ENCODE data around the gene DOK5. TPM values are rescaled to one million over a fixed set of nuclear protein-coding genes. Genes with fewer than 3 reads are reported as not detected.

Gene DOK5
- total RNA-seq, 1 donor from 2014 or later: 0.74 TPM

GRCh38 chr20:54485631-54486030 is 10.2 kb downstream of the DOK5 start:
- H3K4me3 ChIP-seq: no peak overlapping the region
- no peaks in the 10 kb centered on the region for H3K9me3 ChIP-seq
- ATAC-seq: no peak
- TF ChIP-seq CTCF (IDR thresholded peaks at IDR 0.05): no peak
- H3K36me3 ChIP-seq: no peaks in the 10 kb centered on the region
- H3K4me1 ChIP-seq: no peaks in the 10 kb centered on the region
- no peaks in the 10 kb centered on the region for H3K27me3 ChIP-seq (ENCODE audit: low read depth)
- intact Hi-C loops (cut with DNase I): no loop called here
- H3K27ac ChIP-seq: no peak overlapping the region
- DNase-seq: no peak

- Histone ChIP-seq H3K27ac (no peak overlapping the region), H3K9me3 (no peaks in the 10 kb centered on the region), H3K36me3 (no peaks in the 10 kb centered on the region), H3K4me1 (no peaks in the 10 kb centered on the region), H3K27me3 (ENCODE audit: low read depth) (no peaks in the 10 kb centered on the region), H3K4me3 (no peak overlapping the region)
- DNase-seq (no peak), ATAC-seq (no peak)
- intact Hi-C loops (cut with DNase I): no loop called here
- TF ChIP-seq CTCF (IDR thresholded peaks at IDR 0.05): no peak
These were observed 11.2 kb downstream of the DOK5 start for GRCh38 chr20:54486585-54486984.

GRCh38 chr20:54488442-54488841 is 13.0 kb downstream of the DOK5 start:
- Histone ChIP-seq H3K27me3 (ENCODE audit: low read depth) (no peaks in the 10 kb centered on the region), H3K36me3 (no peaks in the 10 kb centered on the region), H3K4me3 (no peak overlapping the region), H3K27ac (no peak overlapping the region), H3K4me1 (no peaks in the 10 kb centered on the region), H3K9me3 (no peaks in the 10 kb centered on the region)
- ATAC-seq (no peak), DNase-seq (no peak)
- intact Hi-C loops (cut with DNase I): no loop called here
- no peak for TF ChIP-seq CTCF (IDR thresholded peaks at IDR 0.05)

GRCh38 chr20:54491506-54491905 is 16.1 kb downstream of the DOK5 start:
- Histone ChIP-seq H3K4me3 (no peak overlapping the region), H3K9me3 (no peaks in the 10 kb centered on the region), H3K27me3 (ENCODE audit: low read depth) (no peaks in the 10 kb centered on the region), H3K27ac (no peak overlapping the region), H3K36me3 (no peaks in the 10 kb centered on the region), H3K4me1 (no peaks in the 10 kb centered on the region)
- no peak for TF ChIP-seq CTCF (IDR thresholded peaks at IDR 0.05)
- intact Hi-C loops (cut with DNase I): no loop called here
- ATAC-seq: no peak
- DNase-seq: no peak

GRCh38 chr20:54494303-54495006 is 19.1 kb downstream of the DOK5 start:
- no peaks in the 10 kb centered on the region for H3K27me3 ChIP-seq (ENCODE audit: low read depth)
- DNase-seq (no peak), ATAC-seq (no peak)
- H3K27ac ChIP-seq: no peak overlapping the region
- no peaks in the 10 kb centered on the region for H3K9me3 ChIP-seq
- H3K4me3 ChIP-seq: no peak overlapping the region
- intact Hi-C loops (cut with DNase I): no loop called here
- no peaks in the 10 kb centered on the region for H3K36me3 ChIP-seq
- no peaks in the 10 kb centered on the region for H3K4me1 ChIP-seq
- no peak for TF ChIP-seq CTCF (IDR thresholded peaks at IDR 0.05)

All from lower lobe of right lung (tissue), 2 donors.